HCT116 (cell line): ENCODE data around the gene BATF2. TPM values are rescaled to one million over a fixed set of nuclear protein-coding genes. Genes with fewer than 3 reads are reported as not detected.

Experiments
- FOSL1 ChIP-seq: IDR thresholded peaks from 2 replicates; pipeline ENCODE4 v1.6.1; 2012; ENCODE audit warnings: low read depth
- JUND ChIP-seq: IDR thresholded peaks from 2 replicates; pipeline ENCODE4 v1.6.1; 2012
- REST ChIP-seq: IDR thresholded peaks from 2 replicates; pipeline ENCODE4 v1.6.1; 2012; ENCODE audit warnings: low read depth
- SRF ChIP-seq: IDR thresholded peaks from 2 replicates; pipeline ENCODE4 v1.6.1; 2012; ENCODE audit warnings: low read depth
- YY1 ChIP-seq: IDR thresholded peaks from 2 replicates; pipeline ENCODE4 v1.6.1; 2011; ENCODE audit warnings: low read length, low read depth, moderate library complexity, mild to moderate bottlenecking; ENCODE audit not compliant: insufficient replicate concordance; ENCODE audit errors: extremely low read depth
- total RNA-seq: library from RNA; stranded (reverse); gene quantifications from one replicate; pipeline ENCODE4 v1.2.1, GENCODE V29; 2021; ENCODE audit not compliant: unreplicated experiment
- TF ChIP-seq, protein P1 (sequence below): IDR thresholded peaks from 2 replicates; pipeline ENCODE4 v1.6.1; 2011; ENCODE audit warnings: mild to moderate bottlenecking, low read length, moderate library complexity; ENCODE audit not compliant: insufficient replicate concordance; ENCODE audit errors: extremely low read depth

BATF2 gene
- total RNA-seq, 1 experiment from 2014 or later, result 2.1 TPM

GRCh38 chr11:65013888-65014725 lies 17.3 kb upstream of the BATF2 start, which contains the start of gene ARL2 (continued):
- TF ChIP-seq, protein P1, sequence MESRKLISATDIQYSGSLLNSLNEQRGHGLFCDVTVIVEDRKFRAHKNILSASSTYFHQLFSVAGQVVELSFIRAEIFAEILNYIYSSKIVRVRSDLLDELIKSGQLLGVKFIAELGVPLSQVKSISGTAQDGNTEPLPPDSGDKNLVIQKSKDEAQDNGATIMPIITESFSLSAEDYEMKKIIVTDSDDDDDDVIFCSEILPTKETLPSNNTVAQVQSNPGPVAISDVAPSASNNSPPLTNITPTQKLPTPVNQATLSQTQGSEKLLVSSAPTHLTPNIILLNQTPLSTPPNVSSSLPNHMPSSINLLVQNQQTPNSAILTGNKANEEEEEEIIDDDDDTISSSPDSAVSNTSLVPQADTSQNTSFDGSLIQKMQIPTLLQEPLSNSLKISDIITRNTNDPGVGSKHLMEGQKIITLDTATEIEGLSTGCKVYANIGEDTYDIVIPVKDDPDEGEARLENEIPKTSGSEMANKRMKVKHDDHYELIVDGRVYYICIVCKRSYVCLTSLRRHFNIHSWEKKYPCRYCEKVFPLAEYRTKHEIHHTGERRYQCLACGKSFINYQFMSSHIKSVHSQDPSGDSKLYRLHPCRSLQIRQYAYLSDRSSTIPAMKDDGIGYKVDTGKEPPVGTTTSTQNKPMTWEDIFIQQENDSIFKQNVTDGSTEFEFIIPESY, result no peak
- TF ChIP-seq REST (no peak), FOSL1 (no peak), YY1 (no peak), SRF (no peak), JUND (no peak)
